Gastroesophageal sphincter (tissue), 4 donors: Measurements from ENCODE around the gene BICD1. TPM values are rescaled to one million over a fixed set of nuclear protein-coding genes. Genes with fewer than 3 reads are reported as not detected.

ENCODE experiments used
- ATAC-seq: fragments of 150-250 bp; one replicate; pipeline ENCODE4 v1.9.1; 2016; ENCODE audit warnings: mild to moderate bottlenecking, moderate library complexity
- H3K27ac ChIP-seq, 4 donors: fragments of 200-600 bp; sonication (generic) in 3 of 4; 1 replicate in 3 of 4; 2 replicates in 1 of 4; pipeline ENCODE4 v1.5.1; 2016 to 2019
- H3K27me3 ChIP-seq: fragments of 200-600 bp; sonication (generic); one replicate; pipeline ENCODE4 v1.5.1; 2019
- H3K36me3 ChIP-seq, 2 donors: fragments of 200-600 bp; sonication (generic); one replicate each; pipeline ENCODE4 v1.5.1; 2019; ENCODE audit warnings: control low read depth in 1 of 2
- H3K4me1 ChIP-seq, 3 donors: fragments of 200-600 bp; sonication (generic); 1 replicate in 2 of 3; 2 replicates in 1 of 3; pipeline ENCODE4 v1.5.1; 2016 to 2019; ENCODE audit warnings: control low read depth in 2 of 3
- H3K4me3 ChIP-seq, 2 donors: fragments of 200-600 bp; sonication (generic); one replicate each; pipeline ENCODE4 v1.5.1; 2019; ENCODE audit warnings: mild to moderate bottlenecking in 1 of 2, moderate library complexity in 1 of 2
- H3K9me3 ChIP-seq, 3 donors: fragments of 200-600 bp; sonication (generic); one replicate each; pipeline ENCODE4 v1.5.1; 2017 to 2019; ENCODE audit warnings: control low read depth in 2 of 3
- EP300 ChIP-seq: sonication (generic); formaldehyde crosslinking; IDR thresholded peaks from one replicate; pipeline ENCODE4 v1.6.1; 2017; ENCODE audit warnings: antibody characterized with exemption, mild to moderate bottlenecking
- POLR2A ChIP-seq, 2 donors: fragments of 450-650 bp; IDR thresholded peaks; one replicate each; pipeline ENCODE4 v1.6.1; 2017; ENCODE audit warnings: antibody characterized with exemption in 2 of 2, mild to moderate bottlenecking in 2 of 2, moderate library complexity in 1 of 2
- POLR2AphosphoS5 ChIP-seq: sonication (generic); formaldehyde crosslinking; IDR thresholded peaks from one replicate; pipeline ENCODE4 v1.6.1; 2017; ENCODE audit warnings: antibody characterized with exemption
- WGBS, 2 donors: methylation state at CpG; one replicate each; pipeline ENCODE4 v1.1.5; 2018; ENCODE audit warnings: low coverage in 1 of 2; 5-methylcytosine and 5-hydroxymethylcytosine counted together
- total RNA-seq, 4 donors: library from RNA; depleted of rRNA; stranded (reverse); fragments of >200 nt; gene quantifications; one replicate each; pipeline ENCODE4 v1.1.0, GENCODE V29; 2016
- TF ChIP-seq, protein P1 (sequence below), 4 experiments: fragments of 200-600 bp in 2 of 4; fragments of 450-650 bp in 2 of 4; sonication (generic) in 1 of 4; IDR thresholded peaks; one replicate each; pipeline ENCODE4 v1.5.1; 2017 to 2019; ENCODE audit warnings: antibody characterized with exemption in 4 of 4, mild to moderate bottlenecking in 2 of 4, moderate library complexity in 2 of 4

BICD1 gene
- 10 to 100 TPM in 3 of 4 donors, 1 to 10 TPM in 1; 3.8 to 22.5 (median 16.3) TPM for total RNA-seq

DNA sequence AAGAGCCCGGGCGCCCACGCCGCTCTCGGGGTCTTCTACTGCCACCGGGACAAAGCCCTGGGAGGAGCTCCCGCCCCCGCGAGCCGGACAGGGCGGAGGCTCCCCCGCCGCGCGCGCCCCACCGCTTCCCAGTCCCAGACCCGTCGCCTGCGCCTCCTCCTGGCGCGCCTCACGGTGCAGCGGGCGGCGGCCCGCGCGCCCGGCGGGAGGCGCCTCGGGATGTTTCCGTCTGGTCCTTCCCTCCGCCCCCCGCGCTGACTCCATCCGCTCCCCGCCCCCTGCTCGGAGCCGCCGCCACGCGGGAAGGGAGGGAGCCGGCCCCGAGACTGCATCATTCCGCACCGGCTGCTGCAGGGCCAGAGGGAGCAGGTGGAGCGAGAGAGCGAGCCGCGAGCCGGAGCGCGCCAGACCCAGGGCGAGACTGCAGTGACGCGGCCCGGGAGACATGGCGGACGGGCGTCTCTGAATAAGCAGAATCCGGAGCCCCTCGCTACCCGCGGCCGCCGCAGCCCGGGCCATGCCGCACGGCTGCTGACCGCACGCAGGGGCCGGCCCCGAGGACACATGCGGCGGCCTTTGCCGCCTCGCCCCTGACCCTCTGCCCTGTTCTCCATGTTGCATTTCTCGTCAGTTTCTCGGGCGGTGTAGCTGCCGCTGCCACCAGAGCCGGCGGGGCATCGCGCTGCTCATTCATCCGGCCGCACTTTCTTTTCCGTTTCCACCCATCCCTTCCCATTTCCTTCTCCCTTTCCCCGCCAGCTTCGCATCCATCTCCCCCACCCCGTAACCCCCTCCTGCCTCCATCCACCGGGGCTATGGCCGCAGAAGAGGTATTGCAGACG lies at the start of gene BICD1:
BICD1 (plus strand) TSS at position 331 of the 842 bp plus-strand sequence; CDS start at position 816, 485 bp downstream.
- Histone ChIP-seq H3K27me3 (no peaks in the 10 kb centered on the region), H3K27ac (peak within 1 kb of the TSS; percentile 70 to 95 (median 94)), H3K9me3 (no peaks in the 10 kb centered on the region), H3K4me3 (peak within 1 kb of the TSS; percentile 69 to 92), H3K4me1 (peaks cover 0 to 26% (median 13%) of the 10 kb centered on the region in 3 donors), H3K36me3 (no peaks in the 10 kb centered on the region)
- TF ChIP-seq, protein P1, sequence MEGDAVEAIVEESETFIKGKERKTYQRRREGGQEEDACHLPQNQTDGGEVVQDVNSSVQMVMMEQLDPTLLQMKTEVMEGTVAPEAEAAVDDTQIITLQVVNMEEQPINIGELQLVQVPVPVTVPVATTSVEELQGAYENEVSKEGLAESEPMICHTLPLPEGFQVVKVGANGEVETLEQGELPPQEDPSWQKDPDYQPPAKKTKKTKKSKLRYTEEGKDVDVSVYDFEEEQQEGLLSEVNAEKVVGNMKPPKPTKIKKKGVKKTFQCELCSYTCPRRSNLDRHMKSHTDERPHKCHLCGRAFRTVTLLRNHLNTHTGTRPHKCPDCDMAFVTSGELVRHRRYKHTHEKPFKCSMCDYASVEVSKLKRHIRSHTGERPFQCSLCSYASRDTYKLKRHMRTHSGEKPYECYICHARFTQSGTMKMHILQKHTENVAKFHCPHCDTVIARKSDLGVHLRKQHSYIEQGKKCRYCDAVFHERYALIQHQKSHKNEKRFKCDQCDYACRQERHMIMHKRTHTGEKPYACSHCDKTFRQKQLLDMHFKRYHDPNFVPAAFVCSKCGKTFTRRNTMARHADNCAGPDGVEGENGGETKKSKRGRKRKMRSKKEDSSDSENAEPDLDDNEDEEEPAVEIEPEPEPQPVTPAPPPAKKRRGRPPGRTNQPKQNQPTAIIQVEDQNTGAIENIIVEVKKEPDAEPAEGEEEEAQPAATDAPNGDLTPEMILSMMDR (IDR thresholded peaks at IDR 0.05) = peak in 2 of 4 experiments; percentile 54 to 59
- peak; percentile 83 to 94 for TF ChIP-seq POLR2A (IDR thresholded peaks at IDR 0.05)
- TF ChIP-seq POLR2AphosphoS5 = peak; percentile 95
- TF ChIP-seq EP300 = no peak
- ATAC-seq = peak; percentile 98
- 0% methylated on average over 28 of the region's 96 CpGs; no CpG with 5 or more reads in 1 of the 2 donors for WGBS, 2 donors

DNA sequence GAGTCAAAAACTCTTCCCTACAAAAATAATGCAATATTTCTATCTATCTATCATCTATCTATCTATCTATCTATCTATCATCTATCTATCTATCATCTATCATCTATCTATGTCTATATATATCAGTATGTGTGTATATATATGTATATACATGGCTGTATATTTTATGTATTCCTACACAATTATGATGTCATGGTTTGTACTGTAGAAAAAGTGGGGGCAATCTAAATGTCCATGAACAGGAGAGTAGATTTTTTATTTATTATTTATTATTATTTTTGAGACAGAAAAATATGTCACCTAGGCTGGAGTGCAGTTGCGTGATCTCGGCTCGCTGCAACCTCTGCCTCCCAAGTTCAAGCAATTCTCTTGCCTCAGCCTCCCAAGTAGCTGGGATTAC lies 45.6 kb upstream of the BICD1 start:
- H3K27ac ChIP-seq = no peak overlapping the region
- no peak for TF ChIP-seq POLR2A (IDR thresholded peaks at IDR 0.05)
- no peak for TF ChIP-seq EP300
- TF ChIP-seq, protein P1 (IDR thresholded peaks at IDR 0.05) = no peak
- no peak for TF ChIP-seq POLR2AphosphoS5
- H3K4me3 ChIP-seq = no peak overlapping the region
- no peak for ATAC-seq
- H3K9me3 ChIP-seq = no peaks in the 10 kb centered on the region
- WGBS, 2 donors = 94 to 97% methylated on average over 3 of the region's 3 CpGs
- H3K4me1 ChIP-seq = peaks cover 0 to 6% (median 0%) of the 10 kb centered on the region in 3 donors
- H3K27me3 ChIP-seq = peaks cover 12% of the 10 kb centered on the region
- no peaks in the 10 kb centered on the region for H3K36me3 ChIP-seq

DNA sequence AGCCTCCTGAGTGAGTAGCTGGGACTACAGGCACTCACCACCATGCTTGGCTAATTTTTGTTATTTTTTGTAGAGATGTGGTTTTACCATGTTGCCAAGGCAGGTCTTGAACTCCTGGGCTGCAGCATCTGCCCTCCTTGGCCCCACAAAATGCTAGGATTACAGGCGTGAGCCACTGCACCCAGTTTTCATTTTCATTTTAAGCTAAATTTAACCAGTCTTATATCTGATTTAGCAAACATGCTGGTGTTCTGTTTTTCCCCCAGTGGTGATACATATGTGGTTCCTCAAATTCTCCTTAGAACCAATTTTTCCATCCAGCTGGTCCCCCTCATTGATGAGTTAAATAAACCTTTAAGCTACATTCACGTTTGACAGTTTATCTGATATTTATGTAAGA lies 43.8 kb upstream of the BICD1 start:
- TF ChIP-seq EP300 (no peak), POLR2AphosphoS5 (no peak), POLR2A (IDR thresholded peaks at IDR 0.05) (no peak)
- TF ChIP-seq, protein P1 (IDR thresholded peaks at IDR 0.05) = no peak
- Histone ChIP-seq H3K27ac (no peak overlapping the region), H3K4me3 (no peak overlapping the region), H3K4me1 (peaks cover 0 to 6% (median 0%) of the 10 kb centered on the region in 3 donors), H3K27me3 (peaks cover 12% of the 10 kb centered on the region), H3K36me3 (no peaks in the 10 kb centered on the region), H3K9me3 (no peaks in the 10 kb centered on the region)
- 28 to 46% methylated on average over 2 of the region's 2 CpGs for WGBS, 2 donors
- no peak for ATAC-seq

DNA sequence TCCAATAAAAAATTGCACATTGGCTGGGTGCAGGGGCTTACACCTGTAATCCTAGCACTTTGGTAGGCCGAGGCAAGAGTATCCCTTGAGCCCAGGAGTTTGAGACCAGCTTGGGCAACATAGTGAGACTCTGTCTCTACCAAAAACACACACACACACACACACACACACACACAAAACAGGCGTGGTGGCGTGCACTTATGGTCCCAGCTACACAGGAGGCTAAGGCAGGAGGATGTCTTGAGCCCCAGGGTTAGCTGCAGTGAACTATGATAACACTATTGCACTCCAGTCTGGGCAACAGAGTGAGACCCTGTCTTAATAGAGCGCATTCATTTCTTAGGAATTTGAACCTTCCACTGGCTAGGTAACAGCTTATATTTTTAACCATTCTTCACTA lies 42.9 kb upstream of the BICD1 start:
- Histone ChIP-seq H3K27me3 (peaks cover 12% of the 10 kb centered on the region), H3K9me3 (no peaks in the 10 kb centered on the region), H3K36me3 (no peaks in the 10 kb centered on the region), H3K27ac (no peak overlapping the region), H3K4me1 (peaks cover 0 to 6% (median 0%) of the 10 kb centered on the region in 3 donors), H3K4me3 (no peak overlapping the region)
- 93 to 100% methylated on average over 2 to 4 of the region's 4 CpGs for WGBS, 2 donors
- ATAC-seq = no peak
- no peak for TF ChIP-seq EP300
- TF ChIP-seq, protein P1 (IDR thresholded peaks at IDR 0.05) = no peak
- no peak for TF ChIP-seq POLR2AphosphoS5
- no peak for TF ChIP-seq POLR2A (IDR thresholded peaks at IDR 0.05)

DNA sequence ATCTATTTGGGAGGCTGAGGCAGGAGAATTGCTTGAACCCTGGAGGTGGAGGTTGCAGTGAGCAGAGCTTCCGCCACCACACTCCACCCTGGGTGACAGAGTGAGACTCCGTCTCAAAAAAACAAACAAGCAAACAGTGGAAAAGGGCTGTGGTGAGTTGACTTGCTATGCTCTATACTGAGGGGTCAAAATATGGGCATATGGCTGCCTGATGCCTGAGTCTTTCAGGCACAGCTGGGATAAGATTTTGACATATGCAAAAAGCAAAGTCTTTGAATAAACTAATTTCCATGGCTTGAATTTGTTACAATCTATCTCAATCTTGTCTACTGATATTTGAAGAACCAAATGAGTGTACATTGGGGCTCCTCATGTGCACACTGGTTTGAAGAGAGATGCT lies 40.4 kb upstream of the BICD1 start:
- TF ChIP-seq POLR2AphosphoS5 (no peak), POLR2A (IDR thresholded peaks at IDR 0.05) (no peak)
- no peak for ATAC-seq
- Histone ChIP-seq H3K4me3 (no peak overlapping the region), H3K36me3 (no peaks in the 10 kb centered on the region), H3K27me3 (peaks cover 12% of the 10 kb centered on the region), H3K4me1 (no peaks in the 10 kb centered on the region), H3K9me3 (no peaks in the 10 kb centered on the region), H3K27ac (no peak overlapping the region)
- WGBS, 2 donors = 91 to 92% methylated on average over 2 of the region's 2 CpGs
